RPMI8226 (cell line): Measurements from ENCODE around the gene DNASE2.

Experiments
- DNase-seq: peaks from one replicate; pipeline ENCODE4 v3.0.0-alpha.2; 2015

DNASE2 gene

DNA sequence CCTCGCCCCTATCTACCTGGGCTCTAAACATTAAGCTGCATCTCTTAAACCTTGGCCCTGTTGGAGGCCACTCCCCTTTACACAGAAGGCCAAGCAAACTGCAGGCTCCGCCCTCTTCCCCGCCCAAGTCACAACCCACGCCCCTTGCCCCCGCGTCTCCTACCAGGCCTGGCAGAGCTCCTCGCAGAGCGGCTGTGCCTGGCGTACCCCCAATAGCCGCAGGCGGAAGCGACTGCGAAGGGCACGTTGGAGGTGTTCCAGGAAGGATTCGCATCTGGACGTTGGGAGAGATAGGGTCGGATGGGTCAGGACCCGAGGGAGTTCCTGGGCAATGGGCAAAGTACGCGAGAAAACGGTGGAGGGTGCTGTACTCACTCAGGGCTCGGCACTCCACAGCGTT, 52.8 kb downstream of the DNASE2 start:
- DNase-seq, result peak; percentile 86

DNA sequence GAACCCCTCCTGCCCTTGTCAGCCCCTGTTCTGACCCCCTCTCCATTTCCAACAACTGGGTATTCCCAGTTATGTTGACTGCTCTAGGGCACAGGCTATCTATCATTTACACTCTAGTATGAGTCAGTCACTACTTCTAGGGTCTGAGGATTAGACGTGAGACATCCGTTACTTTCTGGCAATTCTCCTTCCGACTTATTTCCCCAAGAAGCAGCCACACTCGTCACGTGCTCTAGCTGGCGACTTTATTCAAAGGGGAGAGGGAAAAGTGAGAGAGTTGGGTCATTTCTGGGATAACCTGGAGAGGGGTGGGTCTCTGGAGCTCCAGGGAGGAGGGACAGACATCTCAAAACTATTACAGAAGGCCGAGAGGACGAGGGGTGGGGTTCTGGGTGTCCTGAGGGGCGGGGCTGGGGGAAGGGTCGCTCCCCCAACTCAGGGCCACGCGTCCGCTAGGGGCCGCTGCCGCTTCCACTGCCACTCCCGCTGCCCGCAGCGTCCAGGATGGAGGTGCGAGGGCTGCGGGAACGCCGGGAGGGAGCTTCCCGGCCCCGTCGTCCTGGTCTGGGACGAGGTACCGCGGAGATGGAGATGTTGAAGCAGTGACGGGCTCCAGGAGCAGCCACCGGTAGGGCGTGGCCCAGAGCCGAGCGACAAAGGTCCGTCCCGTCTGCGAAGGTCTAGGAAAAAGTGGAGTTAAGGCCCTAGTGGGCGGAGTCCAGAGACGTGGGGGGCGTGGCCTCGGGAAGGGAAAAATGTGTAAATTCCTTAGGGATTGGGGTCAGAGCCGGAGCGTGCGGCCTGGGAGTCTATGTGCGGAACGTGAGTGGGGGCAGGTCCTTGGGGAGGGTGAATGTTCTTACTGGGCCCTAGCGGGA, 55.8 kb downstream of the DNASE2 start:
- DNase-seq, result peak; percentile 47
